ENCODE measurements around the gene DGUOK.

DNA sequence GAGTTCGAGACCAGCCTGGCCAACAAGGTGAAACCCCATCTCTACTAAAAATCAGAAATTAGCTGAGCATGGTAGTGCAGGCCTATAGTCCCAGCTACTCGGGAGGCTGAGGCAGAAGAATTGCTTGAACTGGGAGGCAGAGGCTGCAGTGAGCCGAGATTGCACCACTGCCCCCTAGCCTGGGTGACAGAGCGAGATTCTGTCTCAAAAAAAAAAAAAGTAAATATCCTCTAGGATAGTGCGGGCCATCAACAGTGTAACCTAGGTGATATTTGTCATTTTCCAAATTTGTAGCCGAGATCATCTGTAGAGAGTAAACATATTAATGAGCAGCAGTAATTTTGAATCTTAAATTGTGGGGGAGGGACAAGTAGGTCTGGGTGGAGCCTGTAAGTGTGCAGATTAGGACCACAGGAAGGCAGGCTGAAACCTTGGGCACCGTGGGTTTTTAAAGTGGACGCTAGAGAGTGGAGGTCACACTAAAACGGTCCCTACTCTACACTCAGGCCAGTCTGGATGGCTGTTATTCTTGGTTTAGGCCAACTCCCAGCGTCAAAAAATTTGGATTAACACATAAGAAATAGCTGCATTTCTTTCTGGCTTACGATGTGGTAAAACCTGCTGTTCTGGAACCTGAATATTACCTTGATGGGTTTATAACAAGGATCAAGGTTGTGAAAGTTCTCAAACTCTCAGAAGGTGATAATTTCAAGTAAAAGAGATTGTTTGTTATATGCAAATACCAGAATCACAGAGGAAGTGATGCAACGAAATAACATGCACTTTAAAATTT, 35.3 kb downstream of the DGUOK start:
- TF ChIP-seq, protein P1, sequence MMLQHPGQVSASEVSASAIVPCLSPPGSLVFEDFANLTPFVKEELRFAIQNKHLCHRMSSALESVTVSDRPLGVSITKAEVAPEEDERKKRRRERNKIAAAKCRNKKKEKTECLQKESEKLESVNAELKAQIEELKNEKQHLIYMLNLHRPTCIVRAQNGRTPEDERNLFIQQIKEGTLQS (IDR thresholded peaks at IDR 0.05), result no peak
- TF ChIP-seq, protein P2, sequence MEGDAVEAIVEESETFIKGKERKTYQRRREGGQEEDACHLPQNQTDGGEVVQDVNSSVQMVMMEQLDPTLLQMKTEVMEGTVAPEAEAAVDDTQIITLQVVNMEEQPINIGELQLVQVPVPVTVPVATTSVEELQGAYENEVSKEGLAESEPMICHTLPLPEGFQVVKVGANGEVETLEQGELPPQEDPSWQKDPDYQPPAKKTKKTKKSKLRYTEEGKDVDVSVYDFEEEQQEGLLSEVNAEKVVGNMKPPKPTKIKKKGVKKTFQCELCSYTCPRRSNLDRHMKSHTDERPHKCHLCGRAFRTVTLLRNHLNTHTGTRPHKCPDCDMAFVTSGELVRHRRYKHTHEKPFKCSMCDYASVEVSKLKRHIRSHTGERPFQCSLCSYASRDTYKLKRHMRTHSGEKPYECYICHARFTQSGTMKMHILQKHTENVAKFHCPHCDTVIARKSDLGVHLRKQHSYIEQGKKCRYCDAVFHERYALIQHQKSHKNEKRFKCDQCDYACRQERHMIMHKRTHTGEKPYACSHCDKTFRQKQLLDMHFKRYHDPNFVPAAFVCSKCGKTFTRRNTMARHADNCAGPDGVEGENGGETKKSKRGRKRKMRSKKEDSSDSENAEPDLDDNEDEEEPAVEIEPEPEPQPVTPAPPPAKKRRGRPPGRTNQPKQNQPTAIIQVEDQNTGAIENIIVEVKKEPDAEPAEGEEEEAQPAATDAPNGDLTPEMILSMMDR (IDR thresholded peaks at IDR 0.05 in 2 of 3, conservative IDR thresholded peaks at IDR 0.05 in 1 of 3; ENCODE audit: borderline replicate concordance in 1 of 3, insufficient read depth in 1 of 3, low read depth in 2 of 3, low read length in 2 of 3), result 0 out of 6 replicates have a peak, but pooled peaks of 1 of the 3 experiments have one; percentile 9
- TF ChIP-seq, protein P3, sequence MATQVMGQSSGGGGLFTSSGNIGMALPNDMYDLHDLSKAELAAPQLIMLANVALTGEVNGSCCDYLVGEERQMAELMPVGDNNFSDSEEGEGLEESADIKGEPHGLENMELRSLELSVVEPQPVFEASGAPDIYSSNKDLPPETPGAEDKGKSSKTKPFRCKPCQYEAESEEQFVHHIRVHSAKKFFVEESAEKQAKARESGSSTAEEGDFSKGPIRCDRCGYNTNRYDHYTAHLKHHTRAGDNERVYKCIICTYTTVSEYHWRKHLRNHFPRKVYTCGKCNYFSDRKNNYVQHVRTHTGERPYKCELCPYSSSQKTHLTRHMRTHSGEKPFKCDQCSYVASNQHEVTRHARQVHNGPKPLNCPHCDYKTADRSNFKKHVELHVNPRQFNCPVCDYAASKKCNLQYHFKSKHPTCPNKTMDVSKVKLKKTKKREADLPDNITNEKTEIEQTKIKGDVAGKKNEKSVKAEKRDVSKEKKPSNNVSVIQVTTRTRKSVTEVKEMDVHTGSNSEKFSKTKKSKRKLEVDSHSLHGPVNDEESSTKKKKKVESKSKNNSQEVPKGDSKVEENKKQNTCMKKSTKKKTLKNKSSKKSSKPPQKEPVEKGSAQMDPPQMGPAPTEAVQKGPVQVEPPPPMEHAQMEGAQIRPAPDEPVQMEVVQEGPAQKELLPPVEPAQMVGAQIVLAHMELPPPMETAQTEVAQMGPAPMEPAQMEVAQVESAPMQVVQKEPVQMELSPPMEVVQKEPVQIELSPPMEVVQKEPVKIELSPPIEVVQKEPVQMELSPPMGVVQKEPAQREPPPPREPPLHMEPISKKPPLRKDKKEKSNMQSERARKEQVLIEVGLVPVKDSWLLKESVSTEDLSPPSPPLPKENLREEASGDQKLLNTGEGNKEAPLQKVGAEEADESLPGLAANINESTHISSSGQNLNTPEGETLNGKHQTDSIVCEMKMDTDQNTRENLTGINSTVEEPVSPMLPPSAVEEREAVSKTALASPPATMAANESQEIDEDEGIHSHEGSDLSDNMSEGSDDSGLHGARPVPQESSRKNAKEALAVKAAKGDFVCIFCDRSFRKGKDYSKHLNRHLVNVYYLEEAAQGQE (IDR thresholded peaks at IDR 0.05; ENCODE audit: low read depth), result no peak
- no peak for TF ChIP-seq CEBPB (IDR thresholded peaks at IDR 0.05; ENCODE audit: low read depth)
- no peak for TF ChIP-seq ZFX (IDR thresholded peaks at IDR 0.05)

Data from HCT116 (cell line).